Stimulated activated CD8-positive, alpha-beta memory T cell treated with anti-CD3 and anti-CD28 coated beads, Interleukin-15, amount 100 ng/mL, for 48 hours (primary cell): Measurements from ENCODE around the gene KRTAP24-1.

Experiments
- DNase-seq, 2 donors: peaks; one replicate each; pipeline ENCODE4 v3.0.0-alpha.2; 2020; ENCODE audit warnings: low read depth in 2 of 2

KRTAP24-1 gene, protein sequence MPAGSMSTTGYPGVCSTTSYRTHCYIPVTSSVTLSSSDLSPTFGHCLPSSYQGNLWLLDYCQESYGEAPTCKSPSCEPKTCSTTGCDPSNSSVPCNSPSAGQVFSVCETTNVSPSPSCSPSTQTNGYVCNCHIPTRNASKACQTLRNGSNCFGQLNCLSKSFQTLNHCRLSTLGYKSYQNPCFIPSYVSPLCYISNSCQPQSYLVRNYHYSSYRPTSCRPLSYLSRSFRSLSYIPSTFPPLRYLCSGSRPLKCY

GRCh38 chr21:30282850-30283249 is at the start of gene KRTAP24-1:
Gene KRTAP24-1 (minus strand): TSS chr21:30282950. CDS start chr21:30282932, 18 bp downstream.
- DNase-seq, result no peak

DNA sequence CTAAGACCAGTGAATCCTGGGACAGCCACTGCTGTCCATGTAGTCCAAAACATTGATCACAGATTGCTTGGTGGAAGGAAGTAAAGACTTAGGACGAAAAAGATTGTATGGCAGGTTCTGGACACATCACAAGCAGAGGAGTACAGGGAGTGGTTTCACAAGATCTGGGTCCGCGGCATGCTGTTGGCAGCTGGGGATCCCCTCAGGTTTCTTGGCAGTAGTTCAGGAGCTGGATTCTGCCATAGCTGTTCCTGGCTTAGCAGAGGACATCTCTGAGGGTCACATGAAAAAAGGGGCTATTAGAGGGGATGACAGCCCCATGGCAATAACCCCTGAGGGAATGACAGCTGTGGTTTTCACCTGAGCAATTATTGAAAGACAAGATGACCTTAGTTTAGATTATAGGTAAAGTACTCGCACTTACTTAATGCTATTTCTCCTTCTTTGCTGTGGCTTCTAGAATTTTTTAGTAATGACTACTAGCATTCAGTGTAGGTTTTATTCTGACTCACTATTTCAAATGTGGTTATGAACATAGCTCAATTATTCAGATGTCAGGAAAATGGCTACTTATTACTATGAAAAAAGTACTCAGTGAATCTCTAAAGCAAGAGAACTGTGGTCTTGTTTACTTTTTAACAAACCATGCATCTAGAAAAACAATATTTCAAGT is 46.6 kb upstream of the KRTAP24-1 start:
- no peak for DNase-seq

DNA sequence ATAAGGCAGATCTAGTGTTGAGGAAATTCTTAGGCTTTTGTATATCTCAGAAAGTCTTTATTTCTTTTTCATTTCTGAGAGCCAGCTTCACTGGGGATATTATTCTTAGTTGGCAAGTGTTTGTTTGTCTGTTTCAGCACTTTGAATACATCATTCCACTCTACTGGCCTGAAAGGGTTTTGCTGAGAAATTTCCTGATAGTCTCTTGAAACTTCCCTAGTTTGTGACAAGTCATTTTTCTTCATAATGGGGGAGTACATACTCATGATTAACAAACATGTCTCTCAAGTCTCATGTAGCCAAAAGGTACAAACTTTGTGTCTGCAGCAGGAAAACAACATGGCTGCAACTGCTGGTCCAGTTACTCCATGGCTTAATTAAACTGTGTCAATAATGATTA is 43.6 kb upstream of the KRTAP24-1 start:
- no peak for DNase-seq

DNA sequence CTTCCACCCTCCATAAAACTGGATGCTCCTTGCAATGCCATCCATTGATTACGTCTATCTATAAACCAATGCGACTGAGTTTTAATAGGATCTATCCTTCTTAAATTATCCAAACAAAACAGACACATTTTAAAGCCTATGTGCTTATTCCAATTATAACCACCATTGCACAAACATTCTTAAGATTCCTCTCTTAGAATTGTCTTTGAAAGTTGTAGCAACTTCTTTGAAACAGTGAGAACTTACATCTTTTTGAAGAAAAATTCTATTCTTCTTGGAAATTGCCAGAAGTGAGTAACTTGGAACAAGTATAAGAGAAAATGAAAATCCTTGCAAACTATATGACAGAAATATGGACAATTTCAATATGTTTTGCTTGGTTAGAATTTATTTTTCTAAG is 37.5 kb upstream of the KRTAP24-1 start, which contains the start of gene KRTAP26-1:
Gene KRTAP26-1 (minus strand): TSS at position 101 of the 400 bp plus-strand sequence. CDS start 280 bp downstream, outside the sequence.
- DNase-seq, result no peak

GRCh38 chr21:30315701-30316100 is 33.0 kb upstream of the KRTAP24-1 start:
- no peak for DNase-seq

DNA sequence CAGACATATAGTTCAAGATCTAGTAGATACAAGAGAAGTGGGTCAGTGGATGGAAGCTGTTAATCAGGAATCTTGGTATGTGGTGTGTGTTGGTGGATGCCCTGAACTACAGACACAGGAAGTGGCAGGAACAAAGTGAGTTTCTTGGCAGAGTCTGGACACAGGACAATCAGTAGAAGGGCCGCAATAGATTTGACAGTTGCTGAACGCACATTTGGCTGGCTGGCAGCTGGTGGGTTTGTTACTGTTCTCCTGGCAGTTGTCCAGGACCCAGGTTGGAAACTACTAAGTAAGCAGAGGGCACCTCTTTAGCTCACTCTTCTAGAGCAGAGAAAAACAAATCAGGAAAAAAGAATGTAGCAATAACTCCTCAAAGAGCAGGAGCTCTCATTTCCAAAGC is 24.1 kb upstream of the KRTAP24-1 start:
- DNase-seq, result no peak

DNA sequence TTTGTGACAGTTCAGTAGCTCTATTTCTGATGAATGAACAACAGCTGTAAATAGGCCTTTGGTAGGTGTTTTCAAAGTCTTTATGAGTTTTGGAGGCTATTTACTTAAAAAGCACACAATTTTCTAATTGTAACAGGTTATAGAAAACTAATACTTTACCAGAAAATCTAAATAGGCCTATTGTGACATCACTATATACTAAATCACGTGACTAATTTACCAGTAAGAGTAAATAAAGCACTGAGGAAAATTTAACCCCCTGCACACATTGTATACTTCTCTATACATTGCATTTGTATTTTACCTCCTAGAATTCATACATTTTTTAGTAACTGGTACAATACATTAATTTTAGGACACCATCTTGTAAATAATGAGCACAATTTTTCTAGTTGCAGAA is 22.4 kb upstream of the KRTAP24-1 start:
- DNase-seq, result no peak

GRCh38 chr21:30289215-30289614 is 6.5 kb upstream of the KRTAP24-1 start, which contains the start of gene KRTAP25-1:
Gene KRTAP25-1 (minus strand): TSS chr21:30289514. CDS start chr21:30289490, 24 bp downstream.
- DNase-seq, result no peak

DNA sequence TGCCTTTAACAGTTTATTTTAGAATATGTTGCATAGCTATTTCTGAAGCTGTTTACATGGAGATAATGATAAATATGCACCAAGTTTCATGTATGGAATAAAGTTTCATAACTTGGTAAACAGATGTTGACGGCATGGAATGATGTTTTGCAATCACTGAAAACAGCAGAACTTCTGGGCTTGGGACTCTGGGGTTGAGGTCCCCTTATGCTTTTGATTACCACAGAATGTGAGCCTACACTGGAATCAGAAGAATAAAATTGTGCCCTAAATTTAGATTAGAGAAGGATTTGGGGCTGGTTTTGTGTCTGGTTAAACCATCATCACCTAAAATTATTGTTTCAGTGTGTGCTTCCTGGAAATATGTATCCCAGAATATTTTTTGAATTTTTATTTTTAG is 11.1 kb downstream of the KRTAP24-1 start:
- no peak for DNase-seq

GRCh38 chr21:30271156-30271555 is 11.6 kb downstream of the KRTAP24-1 start:
- no peak for DNase-seq

DNA sequence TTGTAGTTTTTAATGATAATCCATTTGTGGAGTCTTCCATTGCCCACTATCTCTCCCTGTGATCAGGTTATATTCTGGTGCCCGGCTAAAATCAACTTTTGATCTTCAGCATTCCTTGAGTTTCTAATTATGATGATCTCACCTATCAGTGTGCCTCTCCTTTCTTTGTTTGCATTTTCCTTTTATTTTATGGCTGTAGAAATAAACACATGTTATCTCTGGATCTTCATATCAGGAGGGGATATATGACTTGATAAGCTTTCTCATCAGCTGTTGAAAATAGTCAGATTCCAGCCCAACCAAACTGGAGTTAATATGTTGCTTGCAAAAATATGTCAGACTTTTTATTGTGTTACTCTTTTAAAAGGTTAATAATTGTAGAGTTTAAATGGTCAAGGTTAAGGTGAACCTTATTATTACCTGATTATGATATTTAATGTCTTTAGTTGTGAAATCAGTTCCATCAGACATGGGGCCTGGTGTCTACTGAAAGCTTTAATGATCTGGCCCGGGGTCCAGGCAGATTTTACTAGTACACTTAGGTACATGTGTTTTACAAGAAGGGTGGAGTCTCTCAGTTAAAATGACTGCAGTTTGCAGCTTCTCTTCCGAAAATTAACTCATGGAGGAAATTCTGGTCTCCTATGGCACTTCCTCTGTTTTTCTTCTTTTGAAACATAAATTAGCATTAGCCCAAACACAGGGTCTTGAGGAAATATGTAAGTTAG is 12.8 kb downstream of the KRTAP24-1 start:
- no peak for DNase-seq

DNA sequence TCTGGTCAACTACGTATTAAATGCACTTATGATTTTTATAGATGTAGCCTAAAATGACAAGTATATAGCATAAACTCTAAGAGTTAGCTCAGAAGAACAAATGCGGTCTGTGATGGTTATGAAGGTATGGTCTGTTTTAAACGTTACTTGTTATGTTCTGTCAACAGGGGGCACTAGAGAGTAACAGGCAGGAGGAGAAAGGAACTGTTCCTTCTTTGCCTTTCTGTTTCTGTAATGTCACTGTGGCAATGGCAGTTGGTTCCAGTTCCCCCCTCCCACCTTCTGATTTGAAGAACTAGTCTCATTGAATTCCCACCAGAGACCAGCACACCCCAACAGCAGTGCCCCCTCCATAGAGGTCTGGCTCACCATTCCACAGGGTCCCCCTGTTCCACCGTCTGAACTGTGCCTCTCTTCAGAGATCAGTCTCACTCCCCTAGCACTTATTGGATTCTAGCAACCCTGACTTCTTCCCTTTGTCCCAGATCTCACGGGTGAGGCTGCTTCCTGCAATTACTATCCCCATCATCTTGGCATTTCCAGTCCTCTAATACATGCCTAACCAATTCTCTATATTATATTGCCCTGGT is 14.0 kb downstream of the KRTAP24-1 start:
- DNase-seq, result no peak

DNA sequence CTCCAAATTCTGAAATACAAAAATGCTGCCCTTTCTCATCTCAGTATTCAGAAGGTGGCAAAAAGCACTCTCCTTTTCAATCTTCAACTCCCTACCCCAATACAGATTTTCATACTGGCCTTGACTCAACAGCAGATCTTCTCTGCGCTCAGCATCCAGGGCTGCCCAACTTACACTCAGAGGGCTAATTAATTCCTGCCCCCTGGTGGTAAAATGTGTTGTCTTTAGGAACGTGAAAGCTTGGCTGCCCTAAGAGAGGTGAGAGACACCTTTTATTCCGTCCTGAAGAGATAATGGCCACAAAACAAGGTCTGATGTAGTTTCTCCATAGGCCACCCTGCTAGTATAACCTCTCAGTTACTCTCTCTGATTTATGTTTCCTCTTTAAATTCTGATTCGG is 25.0 kb downstream of the KRTAP24-1 start:
- no peak for DNase-seq

DNA sequence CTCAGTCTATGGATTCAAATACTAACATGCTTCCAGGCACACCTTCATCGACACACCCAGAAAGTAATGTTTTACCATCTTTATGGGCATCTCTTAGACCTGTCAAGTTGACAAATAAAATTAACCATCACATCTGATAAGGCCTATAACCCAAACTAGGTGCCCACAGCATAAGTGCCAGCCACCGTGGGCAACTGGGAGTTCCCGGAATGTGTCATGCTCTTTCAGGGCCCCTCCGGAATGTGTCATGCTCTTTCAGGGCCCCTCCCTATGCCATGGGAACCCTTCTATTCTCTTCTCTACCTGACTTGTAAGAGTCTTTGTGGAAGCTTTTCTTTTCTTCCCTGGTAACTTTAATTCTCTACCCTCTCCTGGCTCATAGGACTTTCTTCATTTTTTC is 26.6 kb downstream of the KRTAP24-1 start:
- no peak for DNase-seq

DNA sequence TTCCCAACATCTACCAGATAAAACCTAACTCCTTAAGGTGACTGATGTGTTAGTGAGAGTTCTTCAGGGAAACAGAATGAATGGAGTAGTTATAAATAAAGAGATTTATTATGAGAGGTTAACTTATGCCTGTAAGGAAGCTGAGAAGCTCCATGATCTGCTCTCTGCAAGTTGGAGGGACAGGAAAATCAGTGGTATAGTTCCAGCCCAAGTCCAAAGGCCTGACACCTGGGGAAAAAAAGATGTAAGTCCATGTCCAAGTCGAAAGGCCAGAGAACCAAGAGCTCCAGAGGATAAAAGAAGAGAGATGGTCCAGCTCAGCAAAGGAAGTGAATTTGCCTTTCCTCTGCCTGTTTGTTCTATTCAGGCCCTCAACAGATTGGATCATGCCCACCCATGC is 27.1 kb downstream of the KRTAP24-1 start:
- no peak for DNase-seq

GRCh38 chr21:30251781-30252180 is 31.0 kb downstream of the KRTAP24-1 start:
- DNase-seq, result no peak

- DNase-seq, result no peak
Measured at GRCh38 chr21:30249936-30250335, 32.8 kb downstream of the KRTAP24-1 start.

DNA sequence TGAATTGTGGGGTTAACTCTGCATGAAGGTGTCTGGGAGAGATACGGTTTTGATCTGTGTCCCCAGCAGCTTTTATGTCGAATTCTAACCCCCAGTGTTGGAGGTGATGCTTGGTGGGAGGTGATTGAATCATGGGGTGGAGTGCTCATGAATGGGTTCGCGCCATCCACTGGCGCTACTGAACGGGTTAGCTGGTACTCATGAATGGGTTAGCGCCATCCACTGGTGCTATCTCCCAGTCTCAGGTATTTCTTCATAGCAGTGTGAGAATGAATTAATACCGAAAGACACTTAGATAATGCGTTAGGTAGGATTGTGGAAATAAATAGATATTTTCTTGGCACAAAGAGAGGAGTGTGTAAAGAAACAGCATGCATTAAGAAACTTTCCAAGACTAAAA is 33.9 kb downstream of the KRTAP24-1 start:
- no peak for DNase-seq

- DNase-seq, result no peak
Measured at GRCh38 chr21:30245061-30245460, 37.7 kb downstream of the KRTAP24-1 start.

- no peak for DNase-seq
Measured at GRCh38 chr21:30243691-30244090, 39.1 kb downstream of the KRTAP24-1 start.

GRCh38 chr21:30240661-30241060 is 42.1 kb downstream of the KRTAP24-1 start:
- DNase-seq, result no peak

DNA sequence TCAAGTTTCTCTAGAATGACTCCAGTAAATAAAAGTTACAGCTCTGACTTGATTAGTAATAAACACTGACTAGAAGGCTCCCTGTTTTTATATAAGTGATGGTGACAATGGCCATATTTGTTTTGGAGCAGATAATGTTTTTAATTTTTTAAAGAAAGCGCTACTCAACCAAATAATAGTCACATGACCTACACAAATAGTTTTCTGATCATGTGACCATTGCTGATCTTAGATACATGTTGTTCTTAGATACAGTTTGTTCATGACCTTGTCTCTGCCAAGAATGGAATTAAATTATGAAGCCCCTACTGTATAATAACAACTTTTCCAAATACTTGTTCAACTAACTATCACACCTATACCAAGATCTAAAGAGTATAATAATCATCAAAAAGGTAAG is 44.6 kb downstream of the KRTAP24-1 start:
- no peak for DNase-seq
